ENCODE measurements around the gene MSI2.
A peak's percentile ranks its signal among the peaks of the same experiment; 100 is the strongest.

MSI2 gene

GRCh38 chr17:57369509-57369945 lies 113.2 kb downstream of the MSI2 start:
- DNase-seq (ENCODE audit: low spot score) = no peak

- DNase-seq (ENCODE audit: low spot score) = no peak
These were observed 113.8 kb downstream of the MSI2 start for GRCh38 chr17:57370037-57370581.

- no peak for DNase-seq (ENCODE audit: low spot score)
These were observed 114.3 kb downstream of the MSI2 start for GRCh38 chr17:57370619-57371018.

- DNase-seq (ENCODE audit: low spot score) = peak; percentile 56
These were observed 115.8 kb downstream of the MSI2 start for GRCh38 chr17:57372156-57372555.

GRCh38 chr17:57373048-57373447 lies 116.7 kb downstream of the MSI2 start:
- DNase-seq (ENCODE audit: low spot score) = no peak

GRCh38 chr17:57373756-57374155 lies 117.4 kb downstream of the MSI2 start:
- no peak for DNase-seq (ENCODE audit: low spot score)

- DNase-seq (ENCODE audit: low spot score) = no peak
These were observed 118.9 kb downstream of the MSI2 start for GRCh38 chr17:57375040-57375769.

GRCh38 chr17:57375770-57376225 lies 119.5 kb downstream of the MSI2 start:
- DNase-seq (ENCODE audit: low spot score) = no peak

GRCh38 chr17:57377094-57377493 lies 120.8 kb downstream of the MSI2 start:
- DNase-seq (ENCODE audit: low spot score) = no peak

GRCh38 chr17:57379237-57379894 lies 123.0 kb downstream of the MSI2 start:
- no peak for DNase-seq (ENCODE audit: low spot score)

GRCh38 chr17:57379895-57380434 lies 123.6 kb downstream of the MSI2 start:
- no peak for DNase-seq (ENCODE audit: low spot score)

- no peak for DNase-seq (ENCODE audit: low spot score)
These were observed 125.2 kb downstream of the MSI2 start for GRCh38 chr17:57381498-57381897.

GRCh38 chr17:57384219-57384618 lies 127.9 kb downstream of the MSI2 start:
- DNase-seq (ENCODE audit: low spot score) = no peak

- DNase-seq (ENCODE audit: low spot score) = no peak
These were observed 129.7 kb downstream of the MSI2 start for GRCh38 chr17:57385975-57386374.

GRCh38 chr17:57387575-57387974 lies 131.3 kb downstream of the MSI2 start:
- DNase-seq (ENCODE audit: low spot score) = no peak

- DNase-seq (ENCODE audit: low spot score) = no peak
These were observed 131.9 kb downstream of the MSI2 start for GRCh38 chr17:57388131-57388725.

- DNase-seq (ENCODE audit: low spot score) = no peak
These were observed 133.2 kb downstream of the MSI2 start for GRCh38 chr17:57389473-57389872.

GRCh38 chr17:57391076-57391825 lies 134.9 kb downstream of the MSI2 start:
- no peak for DNase-seq (ENCODE audit: low spot score)

GRCh38 chr17:57391857-57392471 lies 135.6 kb downstream of the MSI2 start:
- no peak for DNase-seq (ENCODE audit: low spot score)

- no peak for DNase-seq (ENCODE audit: low spot score)
These were observed 137.0 kb downstream of the MSI2 start for GRCh38 chr17:57393368-57393767.

- no peak for DNase-seq (ENCODE audit: low spot score)
These were observed 138.1 kb downstream of the MSI2 start for GRCh38 chr17:57394375-57394774.
